GM18505 (cell line): ENCODE results near the gene C12orf42.

Source experiments
- ATAC-seq: cut with Tn5 transposase; IDR thresholded peaks from one replicate; pipeline ENCODE4 v1.9.1; 2021; ENCODE audit not compliant: unreplicated experiment
- POLR2A ChIP-seq: IDR thresholded peaks from 4 replicates; pipeline ENCODE4 v1.6.1; 2011; ENCODE audit warnings: borderline replicate concordance; ENCODE audit not compliant: insufficient read depth, insufficient read length; ENCODE audit errors: extremely low read depth

The C12orf42 gene

DNA sequence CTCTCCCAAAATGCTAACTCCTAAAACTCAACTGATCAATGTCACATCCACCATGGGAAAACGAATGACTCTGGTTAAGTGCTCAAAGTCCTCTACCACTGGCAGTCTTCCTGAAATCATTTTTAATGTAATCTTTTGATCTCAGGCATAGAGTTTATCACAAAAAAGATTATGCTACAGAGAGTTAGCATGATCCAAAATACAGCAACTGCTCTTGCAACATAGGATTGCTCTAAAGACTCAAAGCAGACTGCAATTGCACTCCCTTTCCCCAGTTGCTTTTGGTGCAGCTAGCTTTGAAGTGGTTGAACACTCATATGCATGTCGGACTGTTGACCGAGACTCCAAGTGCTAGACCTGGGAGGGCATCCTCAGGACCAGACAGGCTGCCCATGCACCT is 109.3 kb downstream of the C12orf42 start:
- no peak for ATAC-seq
- TF ChIP-seq POLR2A, result no peak

DNA sequence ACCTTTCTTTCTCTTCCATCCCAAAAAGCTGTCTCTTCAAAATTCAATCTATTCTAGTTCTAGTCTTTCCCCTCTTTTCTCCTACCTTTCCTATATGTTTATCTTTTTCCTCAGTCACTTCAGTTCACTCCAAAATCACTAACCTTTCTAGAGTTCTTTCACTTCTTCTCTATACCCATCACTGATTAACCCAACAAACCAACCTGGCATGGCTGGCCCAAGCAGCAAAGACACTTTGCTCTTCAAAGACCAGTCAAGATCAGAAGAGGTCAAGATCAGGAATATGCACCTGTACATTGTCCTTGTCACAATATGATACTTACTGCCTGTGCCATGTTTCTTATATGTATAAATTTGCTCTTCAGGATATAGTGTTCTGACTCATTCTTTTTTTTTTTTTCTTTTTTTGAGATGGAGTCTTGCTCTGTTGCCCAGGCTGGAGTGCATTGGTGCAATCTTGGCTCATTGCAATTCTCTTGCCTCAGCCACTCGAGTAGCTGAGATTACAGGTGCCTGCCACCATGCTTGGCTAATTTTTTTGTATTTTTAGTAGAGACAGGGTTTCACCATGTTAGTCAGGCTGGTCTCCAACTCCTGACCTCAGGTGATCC is 112.9 kb downstream of the C12orf42 start:
- no peak for ATAC-seq

DNA sequence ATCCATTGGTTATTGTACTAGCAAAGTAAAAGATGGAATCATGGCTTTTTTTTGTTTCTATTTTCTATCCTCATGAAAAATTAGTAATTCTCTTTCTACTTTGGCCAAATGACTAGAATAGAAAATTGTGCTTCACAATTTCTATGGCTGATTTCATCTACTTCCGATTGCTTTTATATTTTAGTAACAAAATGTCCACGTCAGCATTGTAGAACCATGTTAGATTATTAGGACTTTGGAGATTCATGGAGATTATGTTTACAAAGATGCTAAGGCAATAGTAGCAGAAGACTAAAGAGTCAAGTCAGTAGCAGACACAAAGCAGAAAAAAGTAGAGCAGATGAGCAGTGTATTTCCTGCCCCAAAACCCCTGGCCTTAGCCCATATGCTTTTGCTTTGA is 113.6 kb downstream of the C12orf42 start:
- no peak for TF ChIP-seq POLR2A
- no peak for ATAC-seq

More for the DNA sequence above, 112.9 kb downstream of the C12orf42 start:
- TF ChIP-seq POLR2A, result no peak

DNA sequence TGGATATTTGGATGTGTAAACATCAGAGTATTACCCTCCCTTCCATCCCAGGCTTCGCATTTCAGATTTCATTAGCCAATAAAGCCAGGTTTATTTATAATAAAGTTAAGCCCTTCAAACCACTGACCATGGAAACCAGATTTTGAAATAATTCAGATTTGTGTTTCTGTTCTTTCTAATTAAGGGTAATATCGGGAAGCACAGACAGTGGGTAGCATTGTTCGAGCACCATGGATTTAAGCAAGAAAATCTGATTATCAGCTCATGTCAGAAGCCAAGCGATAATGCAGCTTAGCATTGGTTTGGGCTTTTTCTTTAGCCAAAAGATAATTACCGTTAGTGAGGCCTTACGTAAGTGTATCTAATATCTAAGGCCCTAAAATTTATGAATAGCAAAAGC is 116.1 kb downstream of the C12orf42 start:
- no peak for ATAC-seq
- no peak for TF ChIP-seq POLR2A

DNA sequence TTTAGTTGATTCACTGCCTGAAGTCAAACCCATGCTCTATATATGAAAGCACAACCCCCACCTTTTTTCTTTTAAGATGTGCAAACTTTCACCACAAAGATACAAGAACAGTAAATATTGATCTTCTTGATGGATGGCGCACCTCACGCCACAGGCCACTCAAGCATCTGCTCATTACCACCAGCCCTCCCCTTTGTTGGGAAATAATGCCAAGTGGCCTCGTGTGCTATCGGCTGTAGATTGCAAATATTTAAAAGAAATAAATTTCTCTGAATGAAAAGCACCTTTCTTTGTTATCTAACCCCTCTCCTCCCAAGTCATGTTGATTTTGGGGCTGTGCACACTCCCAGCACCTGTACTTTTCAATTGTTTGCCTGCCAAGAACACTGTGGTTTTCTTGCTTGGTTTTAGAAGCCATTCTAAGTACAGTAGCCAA is 122.7 kb downstream of the C12orf42 start:
- ATAC-seq, result no peak
- TF ChIP-seq POLR2A, result no peak

DNA sequence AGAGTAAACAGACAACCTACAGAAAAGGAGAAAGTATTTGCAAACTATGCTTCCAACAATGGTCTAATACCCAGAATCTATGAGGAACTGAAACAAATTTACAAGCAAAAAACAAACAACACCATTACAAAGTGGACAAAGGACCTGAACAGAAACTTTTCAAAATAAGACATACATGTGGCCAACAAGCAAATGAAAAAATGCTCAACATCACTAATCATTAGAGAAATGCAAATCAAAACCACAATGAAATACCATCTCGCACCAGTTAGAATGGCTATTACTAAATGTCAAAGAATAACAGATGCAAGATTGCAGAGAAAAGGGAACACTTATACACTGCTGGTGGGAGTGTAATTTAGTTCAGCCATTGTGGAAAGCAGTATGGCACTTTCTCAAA is 125.8 kb downstream of the C12orf42 start:
- no peak for ATAC-seq
- no peak for TF ChIP-seq POLR2A

DNA sequence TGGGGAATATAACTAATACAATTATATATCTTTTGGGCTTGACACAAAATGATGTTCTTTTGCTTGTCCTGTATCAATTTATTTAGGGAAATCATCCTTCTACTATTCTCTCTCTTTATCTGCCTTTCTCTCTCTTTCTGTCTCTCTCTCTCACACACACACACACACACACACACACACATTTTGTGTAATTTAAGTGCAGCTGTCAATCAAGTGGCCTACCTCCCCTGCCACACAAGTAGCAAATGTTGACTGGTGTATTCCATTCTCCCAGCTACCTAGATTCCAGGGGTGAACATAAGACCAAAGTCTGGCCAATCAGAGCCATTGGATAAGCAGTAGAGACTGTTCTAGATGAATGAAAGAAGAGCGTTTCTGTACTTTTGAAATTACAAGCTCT is 127.6 kb downstream of the C12orf42 start:
- TF ChIP-seq POLR2A, result no peak
- no peak for ATAC-seq

DNA sequence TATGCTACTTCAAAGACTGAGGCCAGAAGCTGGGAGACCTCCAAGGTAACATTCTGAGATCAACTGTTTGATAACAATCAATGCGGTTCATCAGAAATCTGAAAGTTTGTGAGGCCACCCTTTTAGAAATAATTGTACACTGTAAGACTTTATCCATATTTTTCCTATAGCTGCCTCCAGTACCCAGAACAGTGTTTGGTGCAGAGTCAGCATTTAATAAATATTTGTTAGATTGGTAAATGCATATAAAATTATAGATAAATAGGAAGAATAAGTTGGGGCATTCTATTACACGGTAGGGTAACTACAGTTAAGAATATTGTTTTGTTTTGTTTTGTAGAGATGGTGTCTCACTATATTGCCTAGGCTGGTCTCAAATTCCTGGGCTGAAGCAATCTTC is 141.4 kb downstream of the C12orf42 start:
- no peak for TF ChIP-seq POLR2A
- no peak for ATAC-seq

DNA sequence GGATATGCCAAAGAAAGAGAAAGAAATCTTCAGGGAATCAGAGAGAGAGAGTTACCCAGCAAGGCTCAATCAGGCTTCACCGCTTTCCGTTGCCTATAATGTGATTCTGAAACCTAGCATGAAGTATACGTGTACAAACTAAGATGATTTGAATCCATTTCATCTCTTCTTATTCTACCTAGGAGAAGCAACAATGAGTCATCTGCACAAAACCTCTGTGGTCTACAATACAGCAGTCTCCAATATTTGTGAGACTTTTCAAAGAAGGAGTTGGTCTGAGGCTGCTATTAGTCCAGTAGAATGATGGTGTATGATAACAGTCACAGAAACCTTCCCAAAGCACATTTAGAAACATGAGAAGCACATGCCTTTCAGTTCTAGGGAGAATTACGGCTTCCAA is 141.9 kb downstream of the C12orf42 start:
- TF ChIP-seq POLR2A, result no peak
- no peak for ATAC-seq

DNA sequence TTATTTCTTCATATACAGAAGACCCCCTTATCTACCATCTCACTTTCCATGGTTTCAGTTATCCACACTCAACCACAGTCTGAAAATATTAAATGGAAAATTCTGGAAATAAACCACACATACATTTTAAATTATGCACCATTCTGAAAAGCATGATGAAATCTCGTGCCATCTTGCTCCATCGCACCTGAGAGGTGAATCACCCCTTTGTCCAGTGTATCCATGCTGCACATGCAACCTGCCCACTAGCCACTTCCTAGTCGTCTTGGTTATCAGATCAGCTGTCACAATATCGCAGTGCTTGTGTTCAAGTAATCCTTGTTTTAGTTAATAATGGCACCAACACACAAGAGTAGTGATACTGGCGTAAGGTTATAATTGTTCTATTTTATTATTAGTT is 145.7 kb downstream of the C12orf42 start:
- no peak for TF ChIP-seq POLR2A
- no peak for ATAC-seq

DNA sequence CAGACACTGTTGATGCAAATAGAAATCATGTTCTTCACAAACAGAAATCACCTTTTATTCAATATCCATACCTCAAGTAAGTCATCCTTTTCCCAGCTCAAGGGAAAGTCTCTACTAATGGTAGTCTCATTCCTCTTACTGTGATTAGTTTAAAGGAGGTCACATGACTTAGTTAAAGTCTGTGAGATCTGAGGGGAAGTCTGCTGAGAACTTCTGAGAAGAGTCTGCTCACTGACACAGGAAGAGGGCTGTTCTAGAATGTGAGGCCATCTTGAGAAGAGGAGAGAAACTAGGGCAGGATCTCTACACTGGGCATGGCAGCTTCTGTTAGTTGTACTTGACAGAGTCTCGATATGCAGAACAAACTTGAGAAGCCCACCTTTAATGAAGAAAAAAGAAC is 146.8 kb downstream of the C12orf42 start:
- no peak for TF ChIP-seq POLR2A
- no peak for ATAC-seq

DNA sequence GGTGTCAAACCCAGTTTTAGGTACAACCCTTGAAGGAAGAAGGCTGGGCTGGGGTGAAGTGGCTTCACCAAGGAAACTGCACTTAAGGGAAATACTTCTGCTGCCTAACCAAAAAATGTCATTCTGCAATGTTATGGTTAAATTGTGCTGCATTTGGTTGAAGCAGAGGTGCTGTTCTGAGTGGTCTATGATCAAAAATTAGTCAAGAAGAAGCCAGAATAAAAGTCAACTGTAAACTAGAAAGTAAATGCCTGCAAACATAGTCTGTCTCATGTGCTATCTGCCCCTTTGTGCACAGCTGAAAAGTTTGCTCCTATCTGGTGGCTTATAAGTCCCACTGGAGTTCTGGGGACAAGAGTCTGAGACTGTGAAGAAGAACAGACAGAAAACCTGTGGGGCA is 158.8 kb downstream of the C12orf42 start:
- no peak for ATAC-seq
- TF ChIP-seq POLR2A, result no peak

DNA sequence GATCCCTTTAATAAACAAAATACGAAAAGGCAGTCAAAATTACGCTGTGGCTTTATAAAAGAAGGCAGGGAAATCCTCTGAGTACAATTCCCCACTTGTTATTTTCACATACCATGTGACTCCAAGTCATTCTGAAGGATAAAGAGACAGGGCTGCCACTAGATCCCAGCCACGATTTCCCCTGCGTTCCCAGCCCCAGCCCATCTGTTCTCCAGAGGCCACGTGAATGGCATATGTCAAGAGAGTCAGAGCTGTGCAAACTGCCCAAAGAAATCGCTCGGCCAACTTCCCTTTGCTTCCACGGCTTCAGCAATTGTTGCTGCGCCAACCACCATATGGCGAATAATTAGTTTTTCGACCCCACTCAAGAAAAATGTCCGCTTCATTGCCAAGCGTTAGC is 161.3 kb downstream of the C12orf42 start:
- no peak for TF ChIP-seq POLR2A
- no peak for ATAC-seq

DNA sequence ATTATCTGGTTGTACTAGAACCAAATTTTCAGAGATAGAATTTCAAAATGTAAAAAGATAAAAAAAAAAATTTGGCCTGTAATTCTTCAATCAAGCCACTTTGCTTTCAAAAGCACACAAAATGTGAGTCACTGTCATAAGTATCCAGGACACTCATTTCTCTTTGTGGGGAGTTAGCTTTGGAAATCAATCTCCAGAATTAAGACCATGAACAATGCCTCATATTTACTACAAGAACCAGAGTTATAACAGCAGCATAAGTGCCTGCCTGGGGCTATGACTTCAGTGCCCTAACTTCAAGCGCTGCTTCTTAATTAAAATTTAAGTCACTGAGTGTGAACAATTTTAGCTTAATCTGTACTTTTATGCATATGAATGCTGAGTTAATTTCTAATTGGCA is 162.1 kb downstream of the C12orf42 start:
- ATAC-seq, result no peak

DNA sequence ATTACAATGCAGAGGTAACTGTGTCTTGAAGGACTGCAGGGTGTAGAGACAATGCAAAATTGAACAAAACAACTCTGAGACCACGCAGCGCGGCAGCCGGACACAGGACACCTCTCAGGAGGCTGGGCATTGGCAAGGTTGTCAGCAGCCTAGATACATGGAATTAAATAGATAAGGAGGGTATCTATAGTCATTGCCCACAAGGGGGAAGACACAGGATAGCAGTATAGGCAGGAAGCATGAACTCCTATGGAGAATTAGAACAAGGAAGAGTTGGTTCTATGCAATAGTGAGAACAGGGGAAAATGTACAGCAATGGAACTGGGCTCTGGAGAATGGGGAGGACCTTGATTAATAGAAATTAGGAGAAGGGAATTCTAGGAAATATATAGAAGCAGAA is 164.1 kb downstream of the C12orf42 start:
- no peak for TF ChIP-seq POLR2A
- ATAC-seq, result no peak

More for the DNA sequence above, 162.1 kb downstream of the C12orf42 start:
- no peak for TF ChIP-seq POLR2A

DNA sequence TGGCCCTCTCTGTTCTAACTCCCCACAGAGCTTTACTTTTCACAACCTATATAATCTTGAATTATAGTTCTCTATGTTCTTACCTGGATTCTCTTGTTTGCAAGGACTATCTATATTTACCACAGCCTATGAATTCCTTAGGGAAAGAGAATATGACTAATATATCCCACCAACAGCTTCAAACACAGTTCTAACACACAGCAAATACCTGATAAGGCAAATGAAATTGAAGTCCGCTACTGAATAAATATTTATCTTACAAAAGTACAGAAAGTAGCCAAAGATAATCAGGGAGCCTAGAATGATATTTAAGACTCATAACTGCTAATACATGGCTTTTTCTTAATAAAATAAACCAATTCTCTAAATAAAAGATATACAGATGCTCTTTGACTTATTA is 165.1 kb downstream of the C12orf42 start:
- TF ChIP-seq POLR2A, result no peak
- ATAC-seq, result no peak

DNA sequence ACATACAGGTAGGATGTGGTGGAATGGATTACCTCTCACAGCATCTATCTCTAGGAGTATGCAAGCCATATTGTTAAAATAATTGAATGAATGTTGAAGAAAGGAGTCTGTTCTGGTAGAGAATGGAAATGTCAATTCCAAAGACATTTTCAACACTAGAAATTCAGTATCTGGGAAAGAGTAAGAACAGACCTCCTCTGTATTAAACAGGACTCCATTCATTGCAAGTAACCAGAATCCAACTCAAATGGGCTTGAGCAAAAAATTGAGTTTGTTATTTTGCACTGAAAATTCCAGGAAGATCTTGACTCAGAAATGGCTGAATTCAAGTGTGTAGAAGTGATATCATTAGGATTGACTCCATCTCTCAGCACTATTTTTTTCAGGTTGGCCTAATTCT is 168.1 kb downstream of the C12orf42 start:
- no peak for ATAC-seq
- no peak for TF ChIP-seq POLR2A
